CD4-positive, alpha-beta T cell (primary cell): ENCODE measurements around the gene P2RX4. TPM values are rescaled to one million over a fixed set of nuclear protein-coding genes. Genes with fewer than 3 reads are reported as not detected.

Experiments
- ATAC-seq: fragments of 200-7000 bp; cut with Tn5 transposase; one replicate; pipeline ENCODE4 v1.10.0; 2022; ENCODE audit warnings: mild to moderate bottlenecking; ENCODE audit not compliant: poor library complexity
- CTCF ChIA-PET: fragments of 350-600 bp; sonication (Branson Sonifier 250); formaldehyde crosslinking; loops from one replicate; lab custom pipeline; 2021; ENCODE audit warnings: antibody characterized with exemption, inconsistent platforms; lab: Charles Lee
- POLR2A ChIA-PET: fragments of 350-600 bp; sonication (Branson Sonifier 250); formaldehyde crosslinking; loops from one replicate; lab custom pipeline; 2021; ENCODE audit warnings: antibody characterized with exemption, inconsistent platforms; lab: Charles Lee
- DNase-seq, 14 experiments: peaks; one replicate each; pipeline ENCODE4 v3.0.0-alpha.2; 2013 to 2020; ENCODE audit warnings: mixed read lengths in 2 of 14
- H3K27ac ChIP-seq, 2 donors: one replicate each; pipeline versions ENCODE4 v1.5.1 to v1.7.0; 2013; ENCODE audit warnings: low read length in 2 of 2, low read depth in 1 of 2, mild to moderate bottlenecking in 1 of 2
- H3K27me3 ChIP-seq, 2 experiments: 1 replicate in 1 of 2; 2 replicates in 1 of 2; pipeline versions ENCODE4 v1.6.1 to v1.7.0; 2013; ENCODE audit warnings: low read length in 2 of 2, control low read depth in 1 of 2, mild to moderate bottlenecking in 1 of 2, moderate library complexity in 1 of 2; ENCODE audit not compliant: insufficient read depth in 2 of 2, control insufficient read depth in 1 of 2
- H3K36me3 ChIP-seq: one replicate; pipeline ENCODE4 v1.6.1; 2013; ENCODE audit warnings: low read length, control low read depth; ENCODE audit not compliant: insufficient read depth
- H3K4me1 ChIP-seq: one replicate; pipeline ENCODE4 v1.6.1; 2013; ENCODE audit warnings: low read length, control low read depth; ENCODE audit not compliant: insufficient read depth
- H3K4me3 ChIP-seq: one replicate; pipeline ENCODE4 v1.5.1; 2013; ENCODE audit warnings: mild to moderate bottlenecking, low read length, moderate library complexity
- H3K9me3 ChIP-seq, 2 experiments: 1 replicate in 1 of 2; 2 replicates in 1 of 2; pipeline versions ENCODE4 v1.6.1 to v1.7.0; 2013; ENCODE audit warnings: low read length in 2 of 2, mild to moderate bottlenecking in 2 of 2, control low read depth in 1 of 2, moderate library complexity in 1 of 2; ENCODE audit not compliant: control insufficient read depth in 1 of 2, insufficient read depth in 1 of 2
- H3K27ac Mint-ChIP-seq: one replicate; pipeline ENCODE4 v1.8.0; 2020; ENCODE audit warnings: mixed read lengths
- H3K27me3 Mint-ChIP-seq: one replicate; pipeline ENCODE4 v1.8.0; 2021; ENCODE audit warnings: mixed read lengths
- H3K36me3 Mint-ChIP-seq: one replicate; pipeline ENCODE4 v1.8.0; 2021; ENCODE audit warnings: low read depth, mixed read lengths
- H3K4me1 Mint-ChIP-seq: one replicate; pipeline ENCODE4 v1.8.0; 2021; ENCODE audit warnings: low read depth, mixed read lengths
- H3K4me3 Mint-ChIP-seq: one replicate; pipeline ENCODE4 v1.8.0; 2020; ENCODE audit warnings: mild to moderate bottlenecking, mixed read lengths
- H3K9me3 Mint-ChIP-seq: one replicate; pipeline ENCODE4 v1.8.0; 2020; ENCODE audit warnings: mixed read lengths
- CTCF ChIP-seq: fragments of 200-600 bp; IDR thresholded peaks from one replicate; pipeline ENCODE4 v1.8.0; 2022; ENCODE audit warnings: antibody characterized with exemption, mild to moderate bottlenecking
- intact Hi-C, 2 experiments: fragments of 100-400 bp; cut with DNase I in 1 of 2; cut with micrococcal nuclease in 1 of 2; formaldehyde crosslinking; loops; one replicate each; pipeline versions ENCODE4 v1.15.1 to v1.9.0; 2023 to 2025; cut with DNase I, micrococcal nuclease
- total RNA-seq, 174 experiments: library from RNA in 2 of 174; stranded (reverse) in 2 of 174; gene quantifications; one replicate each; pipeline ENCODE4 v1.2.3 and lab custom pipeline; 2021 to 2026

P2RX4 gene
- total RNA-seq, 2 experiments from 2014 or later, result 36.2 to 37.4 TPM

GRCh38 chr12:121184984-121185889 is 24.7 kb upstream of the P2RX4 start:
- POLR2A ChIA-PET, result interaction anchor here (0.7 kb wide), 1 partner anchor 62 kb away, joined by 3 read pairs; no protein-coding TSS in a partner anchor
- Mint-ChIP-seq H3K27ac (no peak overlapping the region), H3K36me3 (peaks cover 5% of the 10 kb centered on the region), H3K9me3 (no peaks in the 10 kb centered on the region), H3K4me1 (no peaks in the 10 kb centered on the region), H3K27me3 (no peaks in the 10 kb centered on the region), H3K4me3 (no peak overlapping the region)
- Histone ChIP-seq H3K4me1 (no peaks in the 10 kb centered on the region), H3K4me3 (no peak overlapping the region), H3K9me3 (peaks cover 0 to 3% of the 10 kb centered on the region in 2 experiments), H3K27ac (no peak overlapping the region), H3K36me3 (peaks cover 13% of the 10 kb centered on the region), H3K27me3 (no peaks in the 10 kb centered on the region)
- intact Hi-C loops, result no loop called here
- no peak for TF ChIP-seq CTCF
- CTCF ChIA-PET, result no interaction called here
- ATAC-seq (no peak), DNase-seq (peak in 2 of 14 experiments; percentile 28 to 29)

- ATAC-seq, result no peak
- POLR2A ChIA-PET, result interaction anchor here (0.9 kb wide), 1 partner anchor 110 kb away, joined by 4 read pairs; the partner anchor contains the start of gene CAMKK2
- H3K27ac ChIP-seq, result no peak overlapping the region
Observed at GRCh38 chr12:121186826-121187225, 23.1 kb upstream of the P2RX4 start.

GRCh38 chr12:121187501-121187900 is 22.4 kb upstream of the P2RX4 start:
- Mint-ChIP-seq H3K27me3 (no peaks in the 10 kb centered on the region), H3K36me3 (no peaks in the 10 kb centered on the region), H3K9me3 (no peaks in the 10 kb centered on the region), H3K27ac (no peak overlapping the region), H3K4me3 (no peak overlapping the region), H3K4me1 (no peaks in the 10 kb centered on the region)
- intact Hi-C loops, result no loop called here
- ATAC-seq, result no peak
- ChIA-PET CTCF (interaction anchor here (1.0 kb wide), 1 partner anchor 30 kb away, joined by 3 read pairs; no protein-coding TSS in a partner anchor), POLR2A (interaction anchor here (0.9 kb wide), 1 partner anchor 109 kb away, joined by 4 read pairs; the partner anchor contains the start of gene CAMKK2)
- peaks cover 0 to 3% of the 10 kb centered on the region in 2 experiments for H3K9me3 ChIP-seq
- no peak for TF ChIP-seq CTCF
- no peaks in the 10 kb centered on the region for H3K27me3 ChIP-seq
- H3K36me3 ChIP-seq, result peaks cover 10% of the 10 kb centered on the region
- H3K4me3 ChIP-seq, result no peak overlapping the region
- H3K27ac ChIP-seq, result no peak overlapping the region
- no peaks in the 10 kb centered on the region for H3K4me1 ChIP-seq
- no peak for DNase-seq

More at GRCh38 chr12:121186826-121187225, 23.1 kb upstream of the P2RX4 start:
- Mint-ChIP-seq H3K9me3 (no peaks in the 10 kb centered on the region), H3K4me3 (no peak overlapping the region), H3K36me3 (peaks cover 5% of the 10 kb centered on the region), H3K27ac (no peak overlapping the region), H3K27me3 (no peaks in the 10 kb centered on the region), H3K4me1 (no peaks in the 10 kb centered on the region)
- Histone ChIP-seq H3K27me3 (no peaks in the 10 kb centered on the region), H3K4me1 (no peaks in the 10 kb centered on the region), H3K4me3 (no peak overlapping the region), H3K36me3 (peaks cover 10% of the 10 kb centered on the region), H3K9me3 (peaks cover 0 to 3% of the 10 kb centered on the region in 2 experiments)
- intact Hi-C loops, result no loop called here
- CTCF ChIA-PET, result interaction anchor here (0.5 to 1.0 kb wide), 2 partner anchors 8 to 30 kb away, joined by 3 read pairs; no protein-coding TSS in a partner anchor
- no peak for DNase-seq
- no peak for TF ChIP-seq CTCF
